K562 (cell line): ENCODE results near the gene AQP9. TPM values are rescaled to one million over a fixed set of nuclear protein-coding genes. Genes with fewer than 3 reads are reported as not detected.
A peak's percentile ranks its signal among the peaks of the same experiment; 100 is the strongest.

Experiments used
- ATAC-seq: fragments of 200-7000 bp; cut with Tn5 transposase; 3 replicates; pipeline ENCODE4 v1.9.1; 2020; ENCODE audit warnings: moderate library complexity
- BruUV-seq: library from RNA; stranded (reverse); fragments of 400-500 nt; replicated peaks from 2 replicates; lab custom pipeline; 2021; lab: Mats Ljungman, UMichigan
- CTCF ChIA-PET: fragments of 300-600 bp; formaldehyde crosslinking; extraction: SDS; loops from one replicate; lab custom pipeline; 2021; ENCODE audit warnings: low intra/inter-chr PET ratio; lab: Yijun Ruan, JAX
- POLR2A ChIA-PET: fragments of 300-600, 350-650 bp; sonication (Branson Sonifier 250); formaldehyde crosslinking; extraction: SDS; loops from one replicate; lab custom pipeline; 2021; ENCODE audit warnings: antibody characterized with exemption, inconsistent platforms; lab: Yijun Ruan, JAX
- DNase-seq, 4 experiments: peaks; one replicate each; pipeline versions ENCODE4 v3.0.0 to v3.0.0-alpha.2; 2011 to 2018; ENCODE audit warnings: low spot score in 3 of 4, mixed read lengths in 3 of 4; ENCODE audit errors: extremely low read depth in 1 of 4
- FAIRE-seq: peaks from 2 replicates; lab custom pipeline; 2011; peaks lifted over from hg19 to GRCh38; lab: Jason Lieb, UNC
- H2AFZ ChIP-seq: 2 replicates; pipeline ENCODE4 v1.6.0; 2011; ENCODE audit warnings: low read depth, low read length, control low read depth, inconsistent platforms
- H3K27ac ChIP-seq: fragments of 200-600 bp; 3 replicates; pipeline ENCODE4 v1.8.0; 2011; ENCODE audit warnings: low read depth, mild to moderate bottlenecking, control low read depth, inconsistent platforms, low read length, moderate library complexity, mixed read lengths; ENCODE audit errors: extremely low read depth
- H3K27me3 ChIP-seq, 2 experiments: fragments of 300-600 bp in 1 of 2; 2 replicates in 1 of 2; 3 replicates in 1 of 2; pipeline versions ENCODE4 v1.6.0 to v1.8.0; 2011; ENCODE audit warnings: inconsistent platforms in 2 of 2, low read length in 2 of 2, mild to moderate bottlenecking in 1 of 2, mixed read lengths in 1 of 2, moderate library complexity in 1 of 2; ENCODE audit not compliant: control insufficient read depth in 2 of 2, insufficient read depth in 2 of 2
- H3K36me3 ChIP-seq: fragments of 300-600 bp; 3 replicates; pipeline ENCODE4 v1.8.0; 2011; ENCODE audit warnings: mild to moderate bottlenecking, low read length, inconsistent platforms; ENCODE audit not compliant: control insufficient read depth, insufficient read depth
- H3K4me1 ChIP-seq, 2 experiments: fragments of 200-600 bp in 1 of 2; replicated peaks in 1 of 2; 2 replicates in 1 of 2; 3 replicates in 1 of 2; pipeline versions ENCODE4 v1.5.1 to v1.8.0; 2011; ENCODE audit warnings: inconsistent platforms in 2 of 2, low read length in 2 of 2, mild to moderate bottlenecking in 1 of 2, mixed read lengths in 1 of 2, moderate library complexity in 1 of 2; ENCODE audit not compliant: control insufficient read depth in 2 of 2, insufficient read depth in 2 of 2
- H3K4me2 ChIP-seq: 2 replicates; pipeline ENCODE4 v1.6.1; 2011; ENCODE audit warnings: low read length, control low read depth, inconsistent platforms, mixed read lengths; ENCODE audit not compliant: insufficient read depth
- H3K4me3 ChIP-seq: fragments of 200-600 bp; sonication (generic), shearing (Covaris generic); 2 replicates; pipeline ENCODE4 v1.5.1; 2016; ENCODE audit warnings: control low read depth, inconsistent platforms
- H3K79me2 ChIP-seq: fragments of 200-600 bp; 3 replicates; pipeline ENCODE4 v1.8.0; 2011; ENCODE audit warnings: low read length, inconsistent platforms; ENCODE audit not compliant: control insufficient read depth, insufficient read depth
- H3K9ac ChIP-seq, 2 experiments: 2 replicates each; pipeline versions ENCODE4 v1.6.0 to v1.6.1; 2011; ENCODE audit warnings: low read depth in 2 of 2, low read length in 2 of 2, control low read depth in 1 of 2, inconsistent platforms in 1 of 2, mild to moderate bottlenecking in 1 of 2, mixed read lengths in 1 of 2; ENCODE audit not compliant: insufficient read depth in 1 of 2
- H3K9me1 ChIP-seq: one replicate; pipeline ENCODE4 v1.6.0; 2011; ENCODE audit warnings: inconsistent platforms, mild to moderate bottlenecking, low read length, moderate library complexity; ENCODE audit not compliant: control insufficient read depth, insufficient read depth
- H3K9me3 ChIP-seq: replicated peaks from 2 replicates; pipeline ENCODE4 v1.5.1; 2011; ENCODE audit warnings: low read depth, low read length, inconsistent platforms; ENCODE audit not compliant: control insufficient read depth, insufficient read depth
- H4K20me1 ChIP-seq: replicated peaks from 2 replicates; pipeline ENCODE4 v1.6.1; 2011; ENCODE audit warnings: low read length, inconsistent platforms, mixed read lengths; ENCODE audit not compliant: control insufficient read depth, insufficient read depth
- CCNT2 ChIP-seq: IDR thresholded peaks from 2 replicates; pipeline ENCODE4 v1.6.1; 2011; ENCODE audit warnings: borderline replicate concordance, low read depth, mild to moderate bottlenecking, moderate library complexity, mixed read lengths, low read length; ENCODE audit not compliant: insufficient read length; ENCODE audit errors: extremely low read depth
- CXXC5 ChIP-seq: fragments of 250-450 bp; sonication (Bioruptor Pico); IDR thresholded peaks from 2 replicates; pipeline ENCODE4 v1.8.0; 2022; ENCODE audit warnings: inconsistent platforms, mild to moderate bottlenecking, moderate library complexity
- ELF1 ChIP-seq: fragments of 200-800 bp; sonication (Bioruptor generic); IDR thresholded peaks from 2 replicates; pipeline ENCODE4 v1.6.1; 2016; ENCODE audit warnings: missing genetic modification characterization, missing compliant biosample characterization
- GABPB2 ChIP-seq: fragments of 250-450 bp; sonication (Bioruptor Pico); conservative IDR thresholded peaks from 2 replicates; pipeline ENCODE4 v1.5.1; 2021; ENCODE audit warnings: mild to moderate bottlenecking
- MTF1 ChIP-seq: fragments of 250-450 bp; sonication (Bioruptor Pico); IDR thresholded peaks from 2 replicates; pipeline ENCODE4 v1.9.0; 2021; ENCODE audit warnings: moderate library complexity, mild to moderate bottlenecking, inconsistent platforms, borderline replicate concordance
- NRF1 ChIP-seq, 2 experiments: fragments of 450-650 bp; IDR thresholded peaks in 1 of 2; conservative IDR thresholded peaks in 1 of 2; 2 replicates each; pipeline ENCODE4 v1.6.1; 2014; ENCODE audit warnings: mild to moderate bottlenecking in 2 of 2
- SRSF1 ChIP-seq: fragments of 200-400 bp; formaldehyde crosslinking; IDR thresholded peaks from 2 replicates; pipeline ENCODE4 v1.6.1; 2017; ENCODE audit warnings: mild to moderate bottlenecking, low read depth, low read length, moderate library complexity
- ZBTB1 ChIP-seq: sonication (generic); formaldehyde crosslinking; IDR thresholded peaks from 2 replicates; pipeline ENCODE4 v1.8.1; 2023; ENCODE audit warnings: missing genetic modification reagents, low read depth, mild to moderate bottlenecking, borderline replicate concordance
- ZKSCAN8 ChIP-seq: fragments of 200-800 bp; sonication (Bioruptor generic); IDR thresholded peaks from 2 replicates; pipeline ENCODE4 v1.6.1; 2016; ENCODE audit warnings: missing genetic modification characterization, missing compliant biosample characterization
- ZNF174 ChIP-seq: fragments of 250-450 bp; sonication (Bioruptor Pico); IDR thresholded peaks from 2 replicates; pipeline ENCODE4 v1.4.0; 2020; ENCODE audit warnings: mild to moderate bottlenecking
- ZNF3 ChIP-seq: fragments of 250-450 bp; sonication (Bioruptor Pico); IDR thresholded peaks from 2 replicates; pipeline ENCODE4 v1.5.0; 2021; ENCODE audit warnings: mild to moderate bottlenecking, moderate library complexity
- WGBS: fragments of 100-300 bp; shearing (Covaris generic); methylation state at CpG from one replicate; pipeline ENCODE4 v1.1.6; 2016; ENCODE audit warnings: low coverage, mixed read lengths; ENCODE audit not compliant: insufficient coverage; ENCODE audit errors: missing lambda C conversion rate; 5-methylcytosine and 5-hydroxymethylcytosine counted together
- in situ Hi-C: fragments of 300-500 bp; cut with MboI; formaldehyde crosslinking; loops from 4 replicates; pipeline ENCODE4 v1.15.0; 2018; ENCODE audit warnings: inconsistent platforms, mixed read lengths
- intact Hi-C: fragments of 100-400 bp; cut with micrococcal nuclease; formaldehyde crosslinking; loops from 2 replicates; pipeline ENCODE4 v1.14.2; 2022
- polyA plus RNA-seq, 8 experiments: library from polyadenylated mRNA; depleted of rRNA in 4 of 8; stranded (reverse) in 5 of 8; unstranded in 3 of 8; fragments of >200 nt; fragmentation: Nextera tagmentation in 2 of 8; fragmentation: Illumina TruSeq in 1 of 8; extraction: Ambion mirVana in 2 of 8; extraction: Trizol in 1 of 8; gene quantifications; 2 replicates each; pipeline versions ENCODE4 v1.2.1 to v1.2.3, GENCODE V29; 2011 to 2014; ENCODE audit warnings: inconsistent platforms in 1 of 8, missing spikeins in 1 of 8
- total RNA-seq, 7 experiments: library from RNA; depleted of rRNA in 6 of 7; stranded (reverse); fragments of >200 nt in 6 of 7; fragmentation: Illumina TruSeq in 2 of 7; extraction: Trizol in 2 of 7; gene quantifications; 2 replicates each; pipeline versions ENCODE4 v1.2.1 to v1.2.3, GENCODE V29; 2011 to 2021; ENCODE audit warnings: low replicate concordance in 1 of 7
- TF ChIP-seq, protein P1 (sequence below): fragments of 450-650 bp; IDR thresholded peaks from 2 replicates; pipeline ENCODE4 v1.6.1; 2017; ENCODE audit warnings: antibody characterized with exemption, mild to moderate bottlenecking
- TF ChIP-seq, protein P2 (sequence below): fragments of 250-450 bp; sonication (Bioruptor Pico); IDR thresholded peaks from 2 replicates; pipeline ENCODE4 v1.5.0; 2021
- TF ChIP-seq, protein P3 (sequence below): fragments of 450-650 bp; formaldehyde crosslinking; IDR thresholded peaks from 2 replicates; pipeline ENCODE4 v1.4.0; 2020; ENCODE audit warnings: mild to moderate bottlenecking, moderate library complexity

Gene AQP9
- total and polyA plus RNA-seq, 9 of the 15 experiments (the other 6 are each of a cell fraction or from before 2014, with no cell fraction given) = 0.04 to 0.33 (median 0.07) TPM; not detected in 4

DNA sequence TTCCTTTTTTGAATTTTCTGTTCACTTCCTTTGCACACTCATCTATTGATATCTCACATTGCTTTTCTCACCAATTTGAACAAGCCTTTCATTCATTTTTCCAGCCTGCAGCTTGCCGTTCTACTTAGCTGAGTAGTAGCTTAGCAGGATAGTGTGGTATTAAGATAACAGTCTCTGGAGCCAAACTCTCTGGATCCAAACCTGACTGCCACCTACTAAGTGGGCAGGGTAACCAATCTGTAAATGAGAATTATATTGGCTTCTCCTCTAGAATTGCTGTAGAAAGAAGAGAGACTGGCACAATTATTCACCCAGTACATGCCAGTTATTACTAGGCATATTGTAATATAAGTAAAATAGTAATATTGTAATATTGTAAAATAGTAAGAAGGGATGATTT is 40.5 kb downstream of the AQP9 start (continued):
- TF ChIP-seq, protein P1, sequence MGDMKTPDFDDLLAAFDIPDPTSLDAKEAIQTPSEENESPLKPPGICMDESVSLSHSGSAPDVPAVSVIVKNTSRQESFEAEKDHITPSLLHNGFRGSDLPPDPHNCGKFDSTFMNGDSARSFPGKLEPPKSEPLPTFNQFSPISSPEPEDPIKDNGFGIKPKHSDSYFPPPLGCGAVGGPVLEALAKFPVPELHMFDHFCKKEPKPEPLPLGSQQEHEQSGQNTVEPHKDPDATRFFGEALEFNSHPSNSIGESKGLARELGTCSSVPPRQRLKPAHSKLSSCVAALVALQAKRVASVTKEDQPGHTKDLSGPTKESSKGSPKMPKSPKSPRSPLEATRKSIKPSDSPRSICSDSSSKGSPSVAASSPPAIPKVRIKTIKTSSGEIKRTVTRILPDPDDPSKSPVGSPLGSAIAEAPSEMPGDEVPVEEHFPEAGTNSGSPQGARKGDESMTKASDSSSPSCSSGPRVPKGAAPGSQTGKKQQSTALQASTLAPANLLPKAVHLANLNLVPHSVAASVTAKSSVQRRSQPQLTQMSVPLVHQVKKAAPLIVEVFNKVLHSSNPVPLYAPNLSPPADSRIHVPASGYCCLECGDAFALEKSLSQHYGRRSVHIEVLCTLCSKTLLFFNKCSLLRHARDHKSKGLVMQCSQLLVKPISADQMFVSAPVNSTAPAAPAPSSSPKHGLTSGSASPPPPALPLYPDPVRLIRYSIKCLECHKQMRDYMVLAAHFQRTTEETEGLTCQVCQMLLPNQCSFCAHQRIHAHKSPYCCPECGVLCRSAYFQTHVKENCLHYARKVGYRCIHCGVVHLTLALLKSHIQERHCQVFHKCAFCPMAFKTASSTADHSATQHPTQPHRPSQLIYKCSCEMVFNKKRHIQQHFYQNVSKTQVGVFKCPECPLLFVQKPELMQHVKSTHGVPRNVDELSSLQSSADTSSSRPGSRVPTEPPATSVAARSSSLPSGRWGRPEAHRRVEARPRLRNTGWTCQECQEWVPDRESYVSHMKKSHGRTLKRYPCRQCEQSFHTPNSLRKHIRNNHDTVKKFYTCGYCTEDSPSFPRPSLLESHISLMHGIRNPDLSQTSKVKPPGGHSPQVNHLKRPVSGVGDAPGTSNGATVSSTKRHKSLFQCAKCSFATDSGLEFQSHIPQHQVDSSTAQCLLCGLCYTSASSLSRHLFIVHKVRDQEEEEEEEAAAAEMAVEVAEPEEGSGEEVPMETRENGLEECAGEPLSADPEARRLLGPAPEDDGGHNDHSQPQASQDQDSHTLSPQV = 0 out of 2 replicates have a peak, but pooled peaks have one; percentile 60
- TF ChIP-seq ZNF3 = no peak
- TF ChIP-seq, all 486 proteins: peak for 6

DNA sequence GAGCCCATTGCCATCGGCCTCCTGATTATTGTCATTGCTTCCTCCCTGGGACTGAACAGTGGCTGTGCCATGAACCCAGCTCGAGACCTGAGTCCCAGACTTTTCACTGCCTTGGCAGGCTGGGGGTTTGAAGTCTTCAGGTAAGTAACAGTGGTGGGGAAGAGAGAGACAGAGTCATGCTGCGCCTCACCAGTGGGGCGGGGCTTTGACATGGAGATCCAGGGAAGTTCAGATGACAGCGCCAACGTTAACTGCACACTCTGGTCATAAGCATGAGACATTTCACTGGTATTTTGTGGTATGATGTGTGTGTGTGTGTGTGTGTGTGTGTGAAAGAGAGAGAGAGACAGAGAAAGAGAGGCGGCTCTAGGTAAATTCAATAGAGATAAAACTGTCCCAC is 41.0 kb downstream of the AQP9 start:
- peak; percentile 34 to 75 (median 44) for DNase-seq
- peak overlapping the region; percentile 61 to 72; a peak in 3 of 4 replicates for H3K9ac ChIP-seq
- TF ChIP-seq CCNT2 (no peak), CXXC5 (CRISPR knock-in tag) (peak; percentile 16; the same call in 1 of the 2 replicates), GABPB2 (no peak), MTF1 (0 out of 2 replicates have a peak, but pooled peaks have one; percentile 25), ZKSCAN8 (CRISPR knock-in tag) (no peak), ZNF174 (no peak), ELF1 (tag) (no peak), SRSF1 (no peak), NRF1 (conservative IDR thresholded peaks at IDR 0.05 in 1 of 2, IDR thresholded peaks at IDR 0.05 in 1 of 2) (peak in 1 of 2 experiments; percentile 13; a peak in 1 of 4 replicates), ZBTB1 (CRISPR knock-in tag) (no peak)
- TF ChIP-seq, protein P2, sequence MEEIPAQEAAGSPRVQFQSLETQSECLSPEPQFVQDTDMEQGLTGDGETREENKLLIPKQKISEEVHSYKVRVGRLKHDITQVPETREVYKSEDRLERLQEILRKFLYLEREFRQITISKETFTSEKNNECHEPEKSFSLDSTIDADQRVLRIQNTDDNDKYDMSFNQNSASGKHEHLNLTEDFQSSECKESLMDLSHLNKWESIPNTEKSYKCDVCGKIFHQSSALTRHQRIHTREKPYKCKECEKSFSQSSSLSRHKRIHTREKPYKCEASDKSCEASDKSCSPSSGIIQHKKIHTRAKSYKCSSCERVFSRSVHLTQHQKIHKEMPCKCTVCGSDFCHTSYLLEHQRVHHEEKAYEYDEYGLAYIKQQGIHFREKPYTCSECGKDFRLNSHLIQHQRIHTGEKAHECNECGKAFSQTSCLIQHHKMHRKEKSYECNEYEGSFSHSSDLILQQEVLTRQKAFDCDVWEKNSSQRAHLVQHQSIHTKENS (CRISPR knock-in tag) = no peak
- TF ChIP-seq, protein P3, sequence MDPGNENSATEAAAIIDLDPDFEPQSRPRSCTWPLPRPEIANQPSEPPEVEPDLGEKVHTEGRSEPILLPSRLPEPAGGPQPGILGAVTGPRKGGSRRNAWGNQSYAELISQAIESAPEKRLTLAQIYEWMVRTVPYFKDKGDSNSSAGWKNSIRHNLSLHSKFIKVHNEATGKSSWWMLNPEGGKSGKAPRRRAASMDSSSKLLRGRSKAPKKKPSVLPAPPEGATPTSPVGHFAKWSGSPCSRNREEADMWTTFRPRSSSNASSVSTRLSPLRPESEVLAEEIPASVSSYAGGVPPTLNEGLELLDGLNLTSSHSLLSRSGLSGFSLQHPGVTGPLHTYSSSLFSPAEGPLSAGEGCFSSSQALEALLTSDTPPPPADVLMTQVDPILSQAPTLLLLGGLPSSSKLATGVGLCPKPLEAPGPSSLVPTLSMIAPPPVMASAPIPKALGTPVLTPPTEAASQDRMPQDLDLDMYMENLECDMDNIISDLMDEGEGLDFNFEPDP (CRISPR knock-in tag) = no peak

More for the DNA sequence above, 41.0 kb downstream of the AQP9 start:
- CTCF ChIA-PET = no interaction called here
- no TSS peak for BruUV-seq
- Histone ChIP-seq H3K79me2 (no peaks in the 10 kb centered on the region), H3K27ac (peak overlapping the region; percentile 89), H2AFZ (peak overlapping the region; percentile 96), H3K4me1 (peaks cover 13 to 59% of the 10 kb centered on the region in 2 experiments), H3K9me3 (no peaks in the 10 kb centered on the region; the same call in 1 of the 2 replicates), H3K4me3 (no peak overlapping the region), H4K20me1 (no peaks in the 10 kb centered on the region), H3K36me3 (no peaks in the 10 kb centered on the region), H3K27me3 (no peaks in the 10 kb centered on the region), H3K9me1 (no peaks in the 10 kb centered on the region), H3K4me2 (peak overlapping the region; percentile 73)
- POLR2A ChIA-PET = interaction anchor here (1.2 kb wide), 1 partner anchor 12 kb away, joined by 3 read pairs; no protein-coding TSS in a partner anchor
- ATAC-seq = peak; percentile 68
- in situ Hi-C loops = no loop called here
- peak; percentile 59 for FAIRE-seq
- WGBS = 9% methylated on average over 7 of the region's 7 CpGs
- intact Hi-C loops = no loop called here
